GM19351 (cell line): ENCODE data around the gene MPP1.

Experiments used
- ATAC-seq: cut with Tn5 transposase; IDR thresholded peaks from one replicate; pipeline ENCODE4 v1.9.1; 2021; ENCODE audit warnings: mild to moderate bottlenecking, moderate library complexity; ENCODE audit not compliant: unreplicated experiment

The MPP1 gene

GRCh38 chrX:154813801-154814200 is 8.5 kb upstream of the MPP1 start:
- ATAC-seq, result no peak

GRCh38 chrX:154812341-154813101 is 7.2 kb upstream of the MPP1 start:
- no peak for ATAC-seq

GRCh38 chrX:154809939-154810665 is 4.8 kb upstream of the MPP1 start:
- ATAC-seq, result no peak

GRCh38 chrX:154806837-154807501 is 1.7 kb upstream of the MPP1 start:
- ATAC-seq, result no peak

GRCh38 chrX:154805696-154806091 is 409 bp upstream of the MPP1 start:
- ATAC-seq, result no peak

GRCh38 chrX:154804261-154804956 is 876 bp downstream of the MPP1 start:
- ATAC-seq, result no peak

GRCh38 chrX:154802947-154803346 is 2.3 kb downstream of the MPP1 start:
- no peak for ATAC-seq

- no peak for ATAC-seq
Observed at GRCh38 chrX:154800478-154801210, 4.6 kb downstream of the MPP1 start.

- ATAC-seq, result no peak
Observed at GRCh38 chrX:154799556-154800348, 5.5 kb downstream of the MPP1 start.

GRCh38 chrX:154797006-154797405 is 8.3 kb downstream of the MPP1 start:
- no peak for ATAC-seq

GRCh38 chrX:154795016-154795415 is 10.3 kb downstream of the MPP1 start:
- no peak for ATAC-seq

- ATAC-seq, result no peak
Observed at GRCh38 chrX:154793084-154793795, 12.0 kb downstream of the MPP1 start.

GRCh38 chrX:154791939-154792338 is 13.3 kb downstream of the MPP1 start:
- ATAC-seq, result no peak

GRCh38 chrX:154791467-154791866 is 13.8 kb downstream of the MPP1 start:
- no peak for ATAC-seq

- ATAC-seq, result no peak
Observed at GRCh38 chrX:154785716-154786115, 19.6 kb downstream of the MPP1 start.

- ATAC-seq, result no peak
Observed at GRCh38 chrX:154784149-154784995, 20.9 kb downstream of the MPP1 start.

- no peak for ATAC-seq
Observed at GRCh38 chrX:154780968-154781367, 24.3 kb downstream of the MPP1 start.

- ATAC-seq, result no peak
Observed at GRCh38 chrX:154779261-154779660, 26.0 kb downstream of the MPP1 start.
